GM21529 (cell line): ENCODE data around the gene GSPT1.
"Not testable (repeated sequence)": the region's sequence is repeated elsewhere in the genome, so short reads cannot be mapped to it uniquely, and the experiment has no call there.

Source experiments
- ATAC-seq: cut with Tn5 transposase; IDR thresholded peaks from one replicate; pipeline ENCODE4 v1.9.1; 2021; ENCODE audit not compliant: unreplicated experiment

The GSPT1 gene

GRCh38 chr16:11862489-11862888, 53.3 kb downstream of the GSPT1 start:
- ATAC-seq, result no peak

GRCh38 chr16:11857161-11857560, 58.6 kb downstream of the GSPT1 start:
- ATAC-seq, result no peak

DNA sequence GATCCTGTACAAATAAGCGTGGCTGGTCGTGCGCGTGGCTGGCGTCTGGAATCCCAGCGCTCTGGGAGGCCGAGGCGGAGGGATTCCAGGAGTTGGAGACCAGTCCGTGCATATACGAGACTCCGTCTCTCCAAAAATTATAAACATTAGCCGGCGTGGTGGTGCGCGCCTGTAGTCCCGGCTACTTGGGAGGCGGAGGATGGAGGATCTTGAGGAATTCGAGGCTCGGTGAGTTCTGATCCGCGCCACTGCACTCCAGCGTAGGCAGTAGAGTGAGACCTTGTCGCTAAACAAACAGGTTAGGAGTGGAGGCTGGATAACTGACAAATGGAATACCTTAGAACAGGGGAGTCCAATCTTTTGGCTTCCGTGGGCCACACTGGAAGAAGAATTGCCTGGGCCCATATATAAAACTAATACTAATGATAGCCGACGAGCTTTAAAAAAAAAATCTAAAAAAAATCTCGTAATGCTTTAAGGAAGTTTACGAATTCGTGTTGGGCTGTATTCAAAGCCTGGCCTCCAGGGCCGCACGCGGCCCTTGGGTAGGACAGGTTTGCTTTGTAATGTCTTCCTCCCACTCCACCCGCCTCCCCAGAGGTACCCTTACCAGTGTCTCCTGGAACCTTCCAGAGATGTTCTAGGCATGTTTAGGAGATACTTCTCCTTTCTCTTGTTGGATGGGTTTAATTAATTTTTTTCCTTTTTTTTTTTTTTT, 63.5 kb downstream of the GSPT1 start:
- no peak for ATAC-seq

DNA sequence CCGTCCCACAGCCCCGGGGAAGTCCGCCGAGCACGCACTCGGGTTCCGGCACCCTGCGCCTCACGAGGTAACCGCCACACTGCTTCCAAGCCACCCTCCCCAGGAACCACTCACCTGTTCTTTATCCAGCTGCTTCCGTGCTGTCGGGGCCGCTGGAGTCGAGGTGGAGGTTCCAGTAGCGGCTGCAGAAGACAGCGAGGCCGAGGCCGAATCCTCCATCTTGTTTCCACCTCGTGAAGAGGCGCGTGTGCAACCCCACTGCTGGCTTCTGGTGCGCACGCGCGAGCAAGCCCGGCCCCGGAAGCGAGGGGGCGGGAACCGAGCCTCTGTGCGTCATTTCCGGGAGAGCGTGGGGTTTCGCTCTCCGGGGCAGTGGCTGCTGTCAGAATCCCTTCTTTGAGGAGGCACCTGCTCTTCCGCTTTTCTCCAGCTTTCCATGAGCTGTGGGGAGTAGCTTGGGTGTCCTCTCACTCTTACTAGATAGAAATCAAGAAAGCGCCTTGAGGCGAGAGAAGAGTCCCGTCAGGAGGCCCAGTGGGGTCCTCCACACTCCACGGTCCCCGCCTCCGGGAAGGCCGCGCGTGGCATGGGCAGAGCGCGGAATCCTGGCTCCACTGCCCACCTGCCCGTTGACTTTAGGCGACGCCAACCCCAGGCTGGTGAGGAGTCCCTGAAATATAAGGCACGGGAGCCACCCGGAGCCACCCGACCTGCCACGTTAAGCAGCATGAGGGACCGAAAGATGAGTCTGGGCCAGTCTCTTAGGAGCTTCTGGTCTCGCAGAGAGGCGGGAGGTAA, 64.3 kb downstream of the GSPT1 start, which contains the start of gene RSL1D1:
Gene RSL1D1, minus strand, starts transcription at position 249 of the 798 bp plus-strand sequence. Its CDS starts 30 bp downstream, at position 219.
- ATAC-seq, result peak; percentile 81

- ATAC-seq, result no peak
Measured at GRCh38 chr16:11848842-11849241, 66.9 kb downstream of the GSPT1 start.

- ATAC-seq, result no peak
Measured at GRCh38 chr16:11844499-11844898, 71.3 kb downstream of the GSPT1 start.

- no peak for ATAC-seq
Measured at GRCh38 chr16:11843861-11844260, 71.9 kb downstream of the GSPT1 start.

GRCh38 chr16:11843206-11843605, 72.5 kb downstream of the GSPT1 start:
- no peak for ATAC-seq

GRCh38 chr16:11841026-11841425, 74.7 kb downstream of the GSPT1 start:
- no peak for ATAC-seq

DNA sequence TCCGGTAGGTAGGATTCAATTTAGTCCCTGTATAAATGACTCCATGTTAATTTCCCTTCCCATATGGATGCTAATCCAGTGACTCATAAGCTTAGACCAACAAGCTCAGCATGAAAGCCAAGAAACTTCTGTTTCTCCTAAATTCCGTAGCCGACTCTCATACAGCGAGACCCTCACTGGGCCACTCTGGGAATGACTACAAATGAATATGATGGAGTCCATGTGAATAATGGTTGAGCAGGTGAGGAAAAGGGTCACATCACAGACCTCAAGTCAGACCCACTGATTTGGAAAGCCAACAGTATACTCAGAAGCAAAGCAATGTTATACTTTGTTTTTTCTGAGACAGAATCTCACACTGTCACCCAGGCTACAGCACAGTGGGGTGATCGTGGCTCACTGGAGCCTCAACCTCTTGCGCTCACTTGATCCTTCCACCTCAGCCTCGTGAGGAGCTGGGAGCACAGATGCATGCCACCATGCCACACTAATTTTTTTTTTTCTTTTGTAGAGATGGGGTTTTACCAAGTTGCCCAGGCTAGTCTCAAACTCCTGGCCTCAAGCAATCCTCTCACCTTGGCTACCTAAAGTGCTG, 79.0 kb downstream of the GSPT1 start:
- no peak for ATAC-seq

GRCh38 chr16:11835891-11836649, 79.7 kb downstream of the GSPT1 start:
- no peak for ATAC-seq

- no peak for ATAC-seq
Measured at GRCh38 chr16:11835309-11835708, 80.4 kb downstream of the GSPT1 start.

GRCh38 chr16:11833951-11834695, 81.6 kb downstream of the GSPT1 start:
- ATAC-seq, result no peak

- ATAC-seq, result no peak
Measured at GRCh38 chr16:11828696-11829095, 87.1 kb downstream of the GSPT1 start.

- not testable (repeated sequence) for ATAC-seq
Measured at GRCh38 chr16:11825520-11826165, 90.1 kb downstream of the GSPT1 start.

DNA sequence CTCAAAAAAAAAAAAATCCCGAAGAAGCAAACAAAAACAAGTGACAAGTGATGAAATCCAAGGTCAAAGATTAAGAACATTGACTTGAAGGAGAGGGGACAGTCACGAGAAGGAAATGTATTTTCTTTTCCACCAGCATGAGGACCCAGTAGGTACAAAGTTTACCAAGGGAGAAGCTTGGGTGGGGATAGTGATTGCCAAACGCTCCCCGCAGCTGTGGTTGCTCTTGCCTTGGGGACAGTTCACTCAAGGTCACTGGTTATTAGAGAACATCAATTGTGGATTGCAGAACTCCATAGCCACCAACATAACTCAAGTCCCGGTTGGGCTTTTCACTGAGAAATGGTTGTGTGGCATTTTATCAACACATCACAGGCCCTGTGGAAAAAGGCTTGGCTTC, 91.4 kb downstream of the GSPT1 start:
- ATAC-seq, result no peak

DNA sequence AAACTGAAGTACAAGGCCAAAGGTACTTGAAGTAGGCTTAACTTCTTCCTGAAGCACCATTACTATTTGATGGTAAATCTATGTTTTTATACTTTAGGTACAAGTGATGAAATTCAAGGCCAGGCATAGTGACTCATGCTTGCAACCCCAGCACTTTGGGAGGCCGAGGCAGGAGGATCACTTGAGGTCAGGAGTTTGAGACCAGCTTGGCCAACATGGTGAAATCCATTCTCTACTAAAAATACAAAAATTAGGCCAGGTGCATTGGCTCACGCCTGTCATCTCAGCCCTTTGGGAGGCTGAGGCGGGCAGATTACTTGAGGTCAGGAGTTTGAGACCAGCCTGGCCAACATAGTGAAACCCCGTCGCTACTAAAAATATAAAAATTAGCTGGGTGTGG, 92.1 kb downstream of the GSPT1 start:
- ATAC-seq, result not testable (repeated sequence)

- no peak for ATAC-seq
Measured at GRCh38 chr16:11819798-11820197, 96.0 kb downstream of the GSPT1 start.

GRCh38 chr16:11818970-11819369, 96.8 kb downstream of the GSPT1 start:
- not testable (repeated sequence) for ATAC-seq
